Left kidney (tissue), 2 donors: ENCODE data around the gene INPP4B. TPM values are rescaled to one million over a fixed set of nuclear protein-coding genes. Genes with fewer than 3 reads are reported as not detected.
A peak's percentile ranks its signal among the peaks of the same experiment; 100 is the strongest.

Experiments used
- DNase-seq: peaks from one replicate; pipeline ENCODE4 v3.0.0-alpha.2; 2013
- polyA plus RNA-seq: library from polyadenylated mRNA; unstranded; fragments of 120-200 nt; gene quantifications from one replicate; pipeline ENCODE4 v1.2.1, GENCODE V29; 2013; ENCODE audit not compliant: insufficient read length

INPP4B gene
- polyA plus RNA-seq, 1 donor: 8.4 TPM

DNA sequence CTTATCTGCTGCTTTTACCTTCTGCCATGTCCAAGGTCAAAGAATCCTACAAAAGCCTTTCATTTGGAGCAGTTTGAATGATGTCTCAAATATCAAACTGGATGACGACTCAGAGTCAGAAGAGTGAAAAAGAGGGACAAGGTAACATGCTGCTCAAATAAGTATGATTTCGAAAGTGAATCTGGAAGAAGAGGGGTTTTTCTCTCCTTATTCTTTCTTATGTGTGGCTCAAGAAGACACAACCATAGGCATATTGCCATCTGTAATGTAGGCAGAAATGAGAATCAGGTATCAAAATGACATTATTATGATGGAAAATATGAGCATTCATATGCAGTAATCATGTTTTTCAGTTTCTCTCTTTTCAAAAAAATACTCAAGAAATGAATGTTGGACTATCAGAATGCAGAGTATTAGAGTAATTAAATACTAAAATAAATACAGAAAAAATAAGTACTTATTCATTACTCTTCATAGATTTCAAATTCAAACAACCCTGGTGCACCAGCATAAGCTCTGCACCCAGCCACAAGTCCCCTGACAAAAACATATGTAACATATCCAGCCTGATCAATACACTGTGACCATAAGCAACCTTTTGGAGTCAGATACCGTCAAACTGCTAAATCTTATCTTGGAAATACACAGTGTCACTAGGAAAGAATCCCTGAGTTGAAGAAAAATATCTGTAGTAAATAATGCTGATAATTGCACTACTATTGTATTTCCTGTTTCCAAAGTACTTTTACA is 468.6 kb downstream of the INPP4B start:
- DNase-seq: no peak

DNA sequence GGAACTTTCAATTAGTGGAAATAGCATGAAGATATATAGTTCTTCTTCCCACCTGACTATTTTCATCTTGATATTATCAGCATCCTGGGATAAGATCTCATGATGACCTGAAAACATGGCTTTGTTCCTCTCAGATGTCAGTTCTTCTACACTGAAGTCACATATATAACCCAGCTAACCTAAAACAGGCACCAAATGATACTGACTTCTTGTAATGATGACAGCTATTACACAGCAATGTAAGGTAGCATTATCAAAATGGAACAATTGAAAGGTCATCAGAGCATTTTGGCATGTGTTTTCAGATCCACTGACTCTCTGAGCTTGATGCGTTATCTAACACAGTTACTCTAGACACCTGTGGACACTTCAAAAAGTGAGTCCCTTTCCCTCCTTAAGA is 469.9 kb downstream of the INPP4B start:
- no peak for DNase-seq

DNA sequence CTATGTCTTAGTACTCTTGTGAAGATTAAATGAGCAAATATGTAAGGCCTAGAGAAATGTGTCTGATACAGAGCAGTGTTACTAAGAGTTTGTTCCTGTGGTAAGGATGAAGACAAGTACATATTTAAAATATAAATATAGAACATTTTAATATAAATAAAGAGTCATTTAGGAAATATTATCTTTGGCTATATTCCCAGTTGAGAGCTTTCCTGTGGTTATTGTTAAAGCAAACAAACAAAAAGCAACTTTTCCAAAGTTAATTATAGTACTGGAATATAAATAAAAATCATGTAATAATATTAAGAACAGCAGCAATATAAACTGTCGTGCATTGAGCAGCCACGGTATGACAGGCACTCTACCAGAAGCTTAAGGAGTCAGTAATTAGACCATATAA is 472.5 kb downstream of the INPP4B start:
- no peak for DNase-seq

DNA sequence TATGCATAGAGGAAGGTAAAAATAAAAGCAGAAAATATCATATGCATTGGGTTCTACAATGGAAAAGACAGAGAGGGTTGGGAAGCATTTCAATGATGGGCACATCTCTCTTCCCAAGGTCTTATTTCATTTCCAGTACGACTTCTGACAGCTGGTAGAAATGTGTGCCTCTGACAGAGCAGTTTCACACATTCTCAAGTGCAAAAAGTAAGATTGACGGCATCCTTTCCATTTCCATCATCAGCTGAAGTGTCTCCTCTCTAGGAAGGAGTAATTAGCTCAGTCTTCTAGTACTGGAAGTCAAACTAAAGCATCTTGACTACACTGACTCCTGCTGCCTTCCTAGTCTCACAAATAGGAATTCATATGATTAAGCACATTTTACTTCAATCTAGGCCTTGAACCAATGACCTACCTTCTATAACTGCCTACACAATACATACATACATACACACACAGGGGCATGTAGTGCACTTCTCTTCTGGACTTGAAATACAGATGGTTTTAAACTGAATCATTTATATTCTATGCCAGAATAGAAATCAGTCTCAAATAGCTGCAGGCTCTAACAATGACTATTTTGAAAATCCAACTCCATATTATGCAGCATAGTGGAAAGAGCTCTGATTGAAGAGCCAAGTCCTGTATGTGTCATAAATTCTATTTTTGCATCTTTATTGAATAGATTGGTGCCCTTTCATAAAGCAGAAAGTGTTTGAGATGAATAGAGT is 473.4 kb downstream of the INPP4B start:
- no peak for DNase-seq

DNA sequence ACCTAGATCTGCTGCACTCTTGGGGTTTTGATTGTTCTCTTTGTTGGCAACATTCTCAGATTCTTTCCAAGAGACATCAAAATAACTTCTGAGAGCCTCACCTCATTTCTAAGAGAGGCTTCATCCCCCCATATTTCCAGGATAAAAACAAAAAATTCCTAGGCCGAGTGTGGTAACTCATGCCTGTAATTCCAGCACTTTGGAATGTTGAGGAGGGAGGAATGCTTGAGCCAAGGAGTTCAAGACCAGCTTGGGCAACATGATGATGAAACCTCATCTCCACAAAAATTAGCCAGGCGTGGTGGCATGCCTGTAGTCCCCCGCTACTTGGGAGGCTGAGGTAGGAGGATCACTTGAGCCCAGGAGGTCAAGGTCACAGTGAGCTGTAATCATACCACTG is 477.0 kb downstream of the INPP4B start:
- DNase-seq: no peak

DNA sequence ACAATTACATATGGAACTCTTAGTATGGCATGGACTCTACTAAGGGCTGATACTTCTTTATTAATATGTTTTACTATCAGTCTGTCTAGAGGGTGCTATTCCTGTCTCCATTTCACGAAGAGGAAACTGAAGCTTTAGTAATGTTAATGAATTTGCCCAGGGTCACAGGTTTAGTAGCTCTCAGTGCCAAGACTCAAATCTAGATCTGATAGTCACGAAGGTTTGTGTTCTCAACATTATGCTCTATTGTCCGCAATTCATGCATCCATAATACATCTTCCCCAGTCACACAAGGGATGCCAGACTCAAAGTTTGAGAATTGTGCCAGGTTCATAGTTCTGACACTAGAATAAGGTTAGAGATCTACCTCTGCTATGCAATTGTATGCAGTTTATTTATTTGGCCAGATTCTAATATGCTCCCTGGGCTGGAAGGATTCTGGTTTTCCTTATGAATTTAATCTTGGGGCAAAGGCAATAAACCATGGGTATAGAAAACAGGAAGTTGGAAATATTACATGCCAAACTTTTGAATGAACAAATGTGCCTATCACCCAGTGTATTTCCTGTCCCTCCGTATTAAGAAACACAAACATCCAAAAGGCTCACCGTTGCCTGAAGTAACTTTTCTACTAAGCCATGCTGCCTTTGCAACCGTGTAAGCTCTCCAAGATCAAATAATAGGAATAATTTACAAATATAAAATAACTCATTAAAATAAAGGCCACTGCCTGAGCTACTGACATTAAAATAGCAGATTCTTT is 478.5 kb downstream of the INPP4B start:
- no peak for DNase-seq

DNA sequence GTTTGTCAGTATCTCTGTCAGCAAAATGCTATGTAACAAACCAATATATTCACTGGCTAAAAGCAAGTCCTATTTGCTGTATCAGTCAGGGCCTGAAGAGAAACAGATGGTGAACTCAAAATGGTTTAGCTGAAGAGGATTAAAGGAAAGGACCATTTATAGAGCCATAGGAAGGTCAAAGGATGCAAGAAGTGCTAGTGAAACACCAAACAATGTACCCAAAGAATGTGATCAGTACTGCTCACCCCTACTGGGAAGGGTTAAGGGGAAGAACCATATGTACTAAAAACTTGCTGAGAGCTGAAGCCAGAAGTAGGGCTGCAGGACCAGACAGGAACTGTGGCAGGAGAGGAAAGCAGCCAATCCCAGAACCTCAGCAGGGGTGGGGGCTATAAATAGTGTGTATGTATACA is 479.3 kb downstream of the INPP4B start:
- DNase-seq: no peak

DNA sequence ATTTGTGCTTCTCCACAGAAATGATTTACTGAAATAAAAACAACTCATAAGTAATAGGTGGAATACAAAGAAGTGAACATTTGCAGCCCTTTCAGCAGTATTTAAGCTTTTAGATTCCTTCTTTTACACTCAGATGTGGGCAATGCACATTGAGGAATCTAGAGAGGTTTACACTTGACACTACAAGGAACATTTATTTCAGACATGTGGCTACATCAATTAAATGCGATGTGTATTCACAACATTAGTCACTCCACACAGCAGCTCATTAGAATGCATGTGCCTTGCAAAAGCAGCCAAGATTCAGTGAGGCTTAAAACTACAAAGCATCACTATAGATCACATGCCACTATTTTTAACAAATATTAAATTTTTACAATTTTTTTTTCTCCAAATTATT is 480.7 kb downstream of the INPP4B start:
- no peak for DNase-seq

DNA sequence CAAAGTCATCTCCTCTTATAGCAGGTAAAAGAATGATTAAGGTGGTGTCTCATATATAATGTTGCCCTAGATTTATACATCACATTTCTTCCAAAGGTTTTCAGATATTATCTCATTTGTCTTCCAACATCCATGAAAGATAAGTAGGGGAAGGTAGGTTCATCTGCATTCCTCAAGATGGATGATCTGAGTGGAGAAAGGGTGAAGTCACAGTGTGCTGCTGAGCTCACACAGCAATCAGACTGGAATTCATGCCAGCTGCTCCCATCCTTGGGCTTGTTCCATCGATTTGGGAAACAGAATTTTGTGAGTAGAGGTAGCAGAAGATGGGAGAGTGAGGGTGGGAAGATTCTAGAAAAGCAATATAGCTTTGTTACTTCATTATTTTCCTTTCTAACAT is 482.4 kb downstream of the INPP4B start:
- DNase-seq: no peak

DNA sequence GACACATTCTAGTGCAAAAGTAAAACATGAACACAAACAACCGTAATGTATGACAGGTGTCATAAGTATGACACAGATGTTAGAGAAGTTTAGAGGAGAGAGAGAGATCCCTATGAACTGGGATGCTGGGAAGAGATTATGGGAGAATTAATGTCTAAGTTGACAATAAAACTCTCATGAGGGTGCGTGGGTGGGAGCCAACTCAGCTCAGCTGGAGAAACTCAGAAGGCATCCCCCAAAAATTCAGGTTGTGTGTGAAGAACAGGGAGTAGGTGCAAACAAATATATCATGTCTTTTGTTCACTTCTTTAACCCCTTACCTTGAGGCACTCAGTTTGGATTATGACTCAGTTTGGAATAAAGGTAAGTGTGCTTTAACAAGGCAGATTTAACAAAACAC is 484.1 kb downstream of the INPP4B start:
- no peak for DNase-seq

DNA sequence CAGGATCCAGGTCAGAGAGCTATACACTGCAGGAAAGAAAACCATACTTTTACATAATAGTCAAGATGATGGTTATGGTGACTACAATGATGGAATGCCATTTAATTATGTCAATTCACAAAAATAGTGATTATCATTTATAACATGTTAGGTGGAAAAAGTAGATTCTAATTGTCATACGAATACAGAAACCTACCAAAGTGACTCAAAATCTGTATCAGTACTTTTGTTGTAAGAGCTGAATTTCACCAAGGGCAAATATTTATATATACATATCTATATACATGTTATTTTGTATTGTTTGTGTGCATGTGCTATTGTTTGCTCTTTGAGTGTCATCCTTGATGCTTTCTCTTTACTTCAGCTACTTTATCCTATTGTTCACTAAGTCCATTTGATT is 485.4 kb downstream of the INPP4B start:
- DNase-seq: no peak

DNA sequence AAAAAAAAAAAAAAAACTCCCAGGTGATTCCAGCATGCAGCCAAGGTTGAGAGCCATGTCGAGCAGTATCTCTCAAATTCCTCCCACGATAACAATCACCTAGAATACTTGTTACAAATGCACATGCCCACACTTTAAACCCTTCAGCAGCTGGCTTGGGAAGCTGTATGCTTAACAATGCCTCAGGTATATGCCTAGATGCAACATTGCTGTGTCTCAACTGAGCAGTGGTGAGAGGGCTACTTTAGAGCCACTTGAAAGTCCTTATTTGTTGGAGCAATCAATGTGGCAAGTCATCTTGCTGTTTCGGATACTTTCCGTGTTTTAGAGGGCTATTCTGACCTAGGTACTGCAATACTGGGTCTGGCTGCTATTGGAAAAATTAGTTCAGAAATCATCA is 487.4 kb downstream of the INPP4B start:
- DNase-seq: no peak

DNA sequence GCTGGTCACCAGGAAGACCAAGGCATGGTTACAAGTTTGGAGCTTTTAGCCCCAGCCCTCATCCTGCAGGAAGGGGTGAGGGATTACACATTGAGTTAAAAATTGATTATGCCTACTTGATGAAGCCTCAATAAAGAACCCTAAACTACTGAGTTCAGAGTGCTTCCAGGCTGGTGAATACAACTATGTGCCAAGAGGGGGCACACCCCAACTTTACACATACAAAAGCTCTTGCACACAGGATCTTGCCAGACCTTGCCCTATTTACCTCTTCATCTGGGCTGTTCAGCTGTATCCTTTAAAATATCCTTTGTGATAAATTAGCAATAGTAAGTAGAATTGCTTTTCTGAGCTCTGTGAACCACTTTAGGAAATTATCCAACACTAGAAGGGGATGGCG is 489.3 kb downstream of the INPP4B start:
- DNase-seq: no peak

DNA sequence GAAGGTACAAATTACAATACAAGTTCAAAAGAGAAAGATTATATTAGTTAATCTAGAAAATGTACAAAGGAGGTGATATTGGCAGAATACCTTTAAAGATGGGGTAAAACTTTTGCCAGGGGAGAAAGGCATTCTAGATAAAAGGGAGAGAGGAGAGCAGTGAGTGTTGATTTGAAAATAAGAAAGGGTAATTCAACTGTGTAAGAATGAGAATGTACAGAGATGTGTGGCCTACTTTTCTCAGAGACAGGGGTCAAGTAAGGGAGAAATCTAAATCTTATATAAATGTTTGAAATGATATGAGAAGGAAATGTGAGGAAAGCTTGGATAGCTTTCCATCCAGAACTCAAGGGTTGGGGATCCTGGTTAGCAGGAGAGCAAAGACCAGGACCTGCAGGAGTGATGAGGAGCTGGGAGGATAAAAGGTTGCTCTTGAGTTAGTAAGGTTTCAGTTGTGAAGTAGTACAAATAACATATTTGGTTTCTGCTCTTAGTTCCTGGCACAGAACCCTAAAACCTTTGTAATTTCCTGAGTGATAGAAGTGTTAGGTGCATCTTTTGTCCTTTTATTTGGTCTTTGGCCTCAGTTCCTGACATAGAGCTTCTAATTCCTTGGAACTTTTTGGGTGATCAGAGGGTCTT is 489.9 kb downstream of the INPP4B start:
- DNase-seq: no peak

DNA sequence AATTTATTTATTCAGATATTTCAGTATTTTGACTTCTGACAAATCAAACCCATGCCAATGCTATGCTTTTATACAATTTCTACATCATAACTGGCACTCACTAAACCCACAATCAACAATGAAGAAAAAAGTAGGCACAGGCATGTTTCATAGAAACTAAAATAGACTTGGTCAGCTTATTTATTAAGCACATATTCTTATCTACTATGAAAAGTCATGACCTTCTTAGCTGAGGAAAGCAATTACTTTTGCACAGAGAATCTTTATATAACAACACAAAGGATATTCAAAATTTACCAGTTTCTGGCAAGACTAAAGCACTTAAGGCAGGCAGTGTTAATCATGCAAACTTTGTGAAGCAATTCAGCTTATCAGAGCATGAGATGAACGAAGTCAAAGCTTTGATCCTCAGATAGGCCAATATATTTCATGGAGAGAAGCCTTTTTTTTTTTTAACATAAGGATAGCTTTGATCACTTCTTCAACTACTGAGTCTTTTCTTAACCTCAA is 490.6 kb downstream of the INPP4B start:
- DNase-seq: no peak

DNA sequence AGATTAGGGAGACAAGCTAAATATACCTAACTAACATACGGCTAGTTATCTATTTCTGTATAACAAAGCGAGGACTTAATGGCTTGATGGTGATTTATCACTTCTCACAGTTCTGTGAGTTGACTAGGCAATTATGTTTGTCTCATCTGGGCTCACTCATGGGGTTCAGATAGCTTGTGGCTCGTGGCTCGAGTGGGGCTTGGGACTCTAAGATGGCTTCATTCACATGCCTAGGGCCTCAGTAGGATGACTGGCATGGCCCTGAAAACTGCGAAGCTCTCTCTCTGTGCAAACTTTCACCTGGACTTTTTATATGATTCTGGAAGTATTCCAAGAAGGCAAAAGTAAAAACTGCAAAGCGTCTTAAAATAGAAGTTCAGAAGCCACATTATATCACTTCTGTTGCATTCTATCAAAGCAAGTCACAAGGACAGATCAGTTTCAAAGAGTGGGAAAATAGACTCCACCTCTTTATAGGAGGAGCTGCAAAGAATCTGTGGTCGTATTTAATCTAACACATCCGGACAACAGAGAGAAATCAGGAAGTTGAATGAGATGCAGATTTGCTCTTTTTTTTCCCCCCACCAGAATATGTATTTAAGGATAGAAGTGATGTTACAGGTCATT is 491.2 kb downstream of the INPP4B start:
- DNase-seq: no peak

DNA sequence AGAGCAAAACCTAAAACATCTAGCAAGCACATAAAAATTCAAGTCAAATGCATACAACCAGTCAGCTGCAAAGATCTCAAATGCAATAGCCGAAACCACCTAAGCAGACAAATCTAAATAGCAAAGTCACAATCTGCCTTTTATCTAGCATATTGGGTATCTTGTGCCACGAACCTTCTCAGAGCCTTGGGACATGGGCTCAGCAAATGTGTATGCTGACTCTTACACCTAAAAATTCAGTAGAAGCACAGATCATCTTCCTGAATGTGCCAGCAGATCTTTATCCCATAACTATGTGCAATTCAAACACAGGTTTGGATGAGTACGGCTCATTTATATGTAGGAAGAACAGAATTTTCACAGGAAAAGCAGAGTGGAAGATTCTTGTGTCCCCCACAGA is 492.1 kb downstream of the INPP4B start:
- no peak for DNase-seq

DNA sequence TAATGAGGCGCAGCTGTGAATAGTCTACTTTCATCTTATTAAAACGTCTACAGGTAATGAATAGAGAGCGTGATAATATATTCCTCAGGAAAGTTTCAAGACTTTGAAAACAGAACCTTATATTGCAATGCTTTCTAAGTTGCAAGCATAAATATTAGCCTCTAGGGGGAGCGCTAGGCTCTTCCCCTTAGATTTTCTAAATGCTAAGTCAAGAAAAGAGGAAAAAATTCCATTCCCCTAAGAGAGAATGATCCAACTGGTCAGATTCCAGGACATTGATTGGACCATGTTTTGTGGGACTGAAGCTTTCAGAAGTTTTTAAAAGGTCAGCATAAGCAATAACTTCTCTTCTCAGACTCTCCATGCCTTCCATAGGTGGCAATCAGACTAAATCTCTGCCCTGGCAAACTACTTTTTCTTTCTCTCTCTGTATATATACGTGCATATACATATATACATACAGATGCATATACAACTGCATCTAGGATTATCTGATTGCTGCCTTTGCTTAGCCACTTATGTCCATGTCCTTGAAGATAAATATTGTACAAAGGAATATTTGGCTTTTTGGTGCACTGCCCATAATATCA is 492.9 kb downstream of the INPP4B start:
- peak; percentile 66 for DNase-seq

DNA sequence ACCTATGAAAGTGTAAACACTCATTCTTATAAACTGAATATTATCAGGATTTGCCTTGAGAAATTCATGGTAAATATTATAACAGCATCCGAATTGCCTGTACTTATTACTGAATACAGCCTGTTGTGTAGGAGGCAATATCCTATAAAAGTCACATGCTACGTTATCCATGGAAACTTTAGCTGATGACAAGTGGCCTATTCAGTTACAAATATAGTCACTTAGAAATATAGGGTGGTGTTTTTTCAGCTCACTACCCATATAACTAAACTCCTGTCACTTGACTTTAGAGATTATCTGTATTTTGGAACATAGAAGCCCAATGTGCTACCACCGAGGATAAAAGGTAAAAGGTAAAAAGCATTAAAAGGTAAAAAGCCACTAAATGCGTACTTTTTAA is 493.4 kb downstream of the INPP4B start:
- DNase-seq: no peak

DNA sequence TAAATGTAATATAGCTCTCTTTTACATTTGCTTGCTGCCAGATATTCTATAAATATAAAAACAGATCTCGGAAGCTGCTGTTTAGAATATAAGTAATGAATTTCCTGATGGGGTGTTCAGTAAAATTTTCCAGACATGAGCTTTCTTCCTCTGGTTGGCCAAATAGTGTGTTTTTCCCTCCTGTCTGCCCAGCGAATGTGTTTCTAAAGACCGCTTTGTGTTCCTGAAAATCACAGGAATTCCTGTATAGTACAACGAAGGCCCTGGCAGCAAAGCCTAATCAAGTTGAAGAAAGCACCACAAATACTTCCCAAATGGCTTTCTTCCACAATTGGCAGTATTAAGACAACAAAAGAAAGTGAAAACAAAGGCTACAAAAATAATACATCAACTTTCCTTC is 494.1 kb downstream of the INPP4B start:
- no peak for DNase-seq

DNA sequence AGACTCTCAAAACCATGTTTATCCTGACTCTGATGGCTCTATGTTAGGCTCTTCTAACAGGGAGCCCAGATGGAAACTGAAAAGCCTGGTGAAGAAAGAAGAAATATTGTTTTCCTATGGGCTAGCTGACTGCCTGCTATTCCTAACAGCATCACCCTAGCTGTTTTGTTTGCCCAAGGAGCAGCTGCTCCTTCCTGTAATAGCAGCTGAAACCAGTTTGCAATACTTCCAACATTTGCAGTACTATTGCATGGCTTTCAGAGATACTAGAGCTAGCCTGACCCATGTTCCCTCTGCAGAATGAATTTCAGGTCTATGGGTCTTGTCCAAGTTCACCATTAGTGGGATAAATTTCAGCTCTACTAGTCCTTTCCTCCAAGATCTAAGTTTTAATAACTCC is 495.2 kb downstream of the INPP4B start:
- no peak for DNase-seq

DNA sequence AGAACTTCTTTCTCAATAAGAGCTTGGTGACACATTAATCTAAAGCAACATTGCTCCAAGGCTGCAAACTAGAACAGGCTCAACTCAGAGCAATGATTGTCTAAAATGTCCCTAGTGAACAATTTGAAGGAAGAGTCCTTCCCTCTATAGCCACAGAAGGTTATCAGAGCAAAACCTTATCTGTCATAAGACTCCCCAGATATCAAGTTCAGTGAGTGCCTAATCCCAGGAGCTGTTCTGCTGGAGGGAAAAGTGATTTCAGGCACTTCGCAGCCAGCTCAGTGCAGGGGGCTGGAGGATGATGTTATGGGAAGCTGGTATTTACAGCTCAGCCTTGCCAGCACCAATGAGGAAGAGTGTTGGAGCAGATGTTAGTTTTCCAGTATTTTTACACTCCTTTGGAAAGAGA is 497.5 kb downstream of the INPP4B start:
- no peak for DNase-seq
